HG03520 (cell line): ENCODE measurements around the gene CAPN15.

Experiments used
- ATAC-seq: cut with Tn5 transposase; IDR thresholded peaks from one replicate; pipeline ENCODE4 v1.9.1; 2021; ENCODE audit warnings: mild to moderate bottlenecking, moderate library complexity; ENCODE audit not compliant: unreplicated experiment

CAPN15 gene

GRCh38 chr16:540645-541340 lies 13.3 kb downstream of the CAPN15 start:
- no peak for ATAC-seq

DNA sequence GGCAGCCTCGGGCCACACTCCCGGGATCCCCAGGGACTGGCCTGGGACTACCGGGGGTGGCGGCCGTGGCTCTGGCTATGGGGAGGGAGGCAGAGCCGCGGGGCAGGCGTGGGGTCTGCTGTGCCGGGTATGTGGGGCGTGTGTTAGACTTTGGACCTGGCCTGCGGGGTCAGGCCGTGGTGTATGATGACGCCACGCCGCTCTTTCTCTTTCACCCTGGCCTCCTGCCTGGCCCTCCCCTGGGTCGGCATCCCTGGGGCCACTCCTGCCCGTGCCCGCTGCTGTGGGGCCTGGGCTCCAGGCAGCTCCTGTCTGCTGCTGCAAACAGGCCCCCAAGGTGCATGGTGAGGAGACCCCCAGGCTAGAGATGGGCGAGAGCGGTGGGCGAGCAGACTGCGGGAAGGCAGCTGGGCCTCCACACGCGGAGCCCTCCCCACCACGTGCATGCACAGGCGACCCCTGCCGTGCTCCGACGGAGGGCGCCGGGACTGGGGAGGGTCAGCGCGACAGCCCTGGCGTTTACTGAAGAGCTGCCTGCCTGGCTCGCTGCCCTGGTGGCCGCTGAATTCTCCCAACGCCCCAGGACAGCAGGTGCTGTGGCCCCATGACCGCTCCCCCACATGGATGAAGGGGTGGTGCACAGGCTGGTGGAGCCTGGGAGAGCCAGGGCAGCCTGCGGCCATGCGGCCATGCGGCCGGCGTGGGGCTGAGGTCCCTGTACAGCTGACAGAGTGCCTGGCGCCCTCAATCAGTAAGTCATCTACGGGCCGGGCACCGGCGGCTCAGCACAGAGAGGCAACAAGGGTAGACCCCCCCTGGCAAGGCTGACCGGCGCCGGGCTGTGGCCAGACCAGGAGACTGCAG lies 16.0 kb downstream of the CAPN15 start:
- ATAC-seq, result no peak

GRCh38 chr16:544517-544916 lies 17.0 kb downstream of the CAPN15 start:
- ATAC-seq, result no peak

DNA sequence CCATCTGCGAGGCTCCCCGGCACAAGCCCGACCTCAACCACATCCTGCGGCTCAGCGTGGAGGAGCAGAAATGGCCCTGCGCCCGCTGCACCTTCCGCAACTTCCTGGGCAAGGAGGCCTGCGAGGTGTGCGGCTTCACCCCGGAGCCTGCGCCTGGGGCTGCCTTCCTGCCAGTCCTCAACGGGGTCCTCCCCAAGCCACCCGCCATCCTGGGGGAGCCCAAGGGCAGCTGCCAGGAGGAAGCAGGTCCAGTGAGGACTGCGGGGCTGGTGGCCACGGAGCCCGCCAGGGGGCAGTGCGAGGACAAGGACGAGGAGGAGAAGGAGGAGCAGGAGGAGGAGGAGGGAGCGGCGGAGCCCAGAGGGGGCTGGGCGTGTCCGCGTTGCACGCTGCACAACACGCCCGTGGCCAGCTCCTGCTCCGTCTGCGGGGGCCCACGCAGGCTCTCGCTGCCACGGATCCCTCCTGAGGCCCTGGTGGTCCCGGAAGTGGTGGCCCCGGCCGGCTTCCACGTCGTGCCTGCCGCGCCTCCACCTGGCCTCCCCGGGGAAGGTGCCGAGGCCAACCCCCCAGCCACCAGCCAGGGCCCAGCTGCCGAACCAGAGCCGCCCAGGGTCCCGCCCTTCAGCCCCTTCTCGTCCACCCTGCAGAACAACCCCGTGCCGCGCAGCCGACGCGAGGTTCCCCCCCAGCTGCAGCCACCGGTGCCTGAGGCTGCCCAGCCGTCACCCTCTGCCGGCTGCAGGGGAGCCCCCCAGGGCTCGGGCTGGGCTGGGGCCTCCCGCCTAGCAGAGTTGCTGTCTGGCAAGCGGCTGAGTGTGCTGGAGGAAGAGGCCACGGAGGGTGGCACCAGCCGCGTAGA lies 19.6 kb downstream of the CAPN15 start:
- ATAC-seq, result no peak

- ATAC-seq, result no peak
Observed at GRCh38 chr16:548586-548985, 21.1 kb downstream of the CAPN15 start.

- no peak for ATAC-seq
Observed at GRCh38 chr16:549544-550263, 22.2 kb downstream of the CAPN15 start.

- ATAC-seq, result no peak
Observed at GRCh38 chr16:551210-551609, 23.7 kb downstream of the CAPN15 start.

- ATAC-seq, result no peak
Observed at GRCh38 chr16:552171-552570, 24.7 kb downstream of the CAPN15 start.

DNA sequence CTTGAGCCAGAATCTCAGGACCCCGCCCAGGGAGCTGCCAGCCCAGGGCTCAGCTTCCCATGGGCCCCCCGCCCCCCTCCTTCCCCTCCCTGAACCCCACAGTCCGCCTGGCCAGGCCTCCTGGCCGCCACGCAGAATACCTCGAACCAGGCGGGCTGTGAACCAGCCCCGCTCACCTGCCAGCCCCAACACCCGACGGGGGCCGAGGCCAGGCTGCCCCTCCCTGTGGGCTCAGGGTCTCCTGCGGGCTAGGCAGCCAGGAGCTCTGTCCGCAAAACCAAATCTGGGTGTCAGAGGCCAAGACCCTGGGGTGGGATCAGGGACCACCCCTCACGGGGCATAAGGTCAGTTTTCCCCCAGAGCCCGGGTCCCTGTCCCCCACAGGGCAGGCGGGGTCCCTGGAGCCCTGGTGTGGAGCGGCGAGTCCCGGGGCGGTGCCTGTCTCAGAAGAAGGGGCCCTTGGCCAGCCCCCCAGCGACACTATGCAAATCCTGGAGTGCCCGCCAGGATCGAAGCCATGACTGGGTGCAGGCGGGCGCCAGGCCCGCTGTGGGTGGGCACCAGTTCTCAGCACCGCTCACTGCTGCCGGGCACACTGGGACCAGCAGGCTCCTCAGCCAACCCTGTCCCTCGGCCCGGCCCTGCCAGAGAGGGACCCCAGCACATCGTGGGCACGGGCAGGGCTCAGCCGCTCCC lies 26.2 kb downstream of the CAPN15 start:
- ATAC-seq, result no peak

GRCh38 chr16:554297-554621 lies 26.7 kb downstream of the CAPN15 start:
- ATAC-seq, result no peak

DNA sequence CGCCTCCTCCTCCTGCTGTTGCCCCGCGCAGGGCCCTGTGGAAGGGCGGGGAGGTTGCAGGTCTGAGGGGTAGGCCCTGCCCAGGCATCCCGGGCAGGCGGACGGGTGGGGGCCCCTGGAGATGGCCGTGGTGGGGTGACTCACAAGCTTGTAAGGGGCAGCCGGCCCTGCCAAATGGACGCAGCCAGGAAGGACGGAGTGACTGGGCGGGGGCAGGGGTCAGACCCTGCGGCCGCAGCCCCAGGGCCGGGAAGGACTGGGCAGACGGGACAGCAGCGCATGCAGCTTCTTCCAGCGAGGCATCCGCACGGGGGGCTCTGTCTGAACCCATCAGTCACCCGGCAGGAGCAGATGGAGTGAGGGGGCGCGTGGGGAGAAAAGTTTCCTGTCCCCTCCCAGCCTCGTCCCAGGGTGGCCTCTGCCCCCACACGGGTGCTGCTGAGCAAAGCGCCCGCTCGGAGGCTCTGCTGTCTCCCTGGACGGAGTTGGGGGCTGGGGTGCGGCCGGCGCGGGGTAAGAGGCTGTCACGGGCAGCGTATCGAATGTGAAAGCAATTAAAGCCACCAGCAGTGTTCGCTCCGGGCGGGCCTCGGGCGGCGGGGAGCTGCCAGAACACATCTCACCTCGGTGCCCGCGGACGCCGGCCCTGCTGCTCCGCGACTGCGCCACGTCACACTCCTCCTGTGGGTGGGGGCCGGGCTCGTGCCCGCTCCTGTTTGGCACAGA lies 27.3 kb downstream of the CAPN15 start:
- ATAC-seq, result no peak

- ATAC-seq, result no peak
Observed at GRCh38 chr16:555528-556473, 28.3 kb downstream of the CAPN15 start.

DNA sequence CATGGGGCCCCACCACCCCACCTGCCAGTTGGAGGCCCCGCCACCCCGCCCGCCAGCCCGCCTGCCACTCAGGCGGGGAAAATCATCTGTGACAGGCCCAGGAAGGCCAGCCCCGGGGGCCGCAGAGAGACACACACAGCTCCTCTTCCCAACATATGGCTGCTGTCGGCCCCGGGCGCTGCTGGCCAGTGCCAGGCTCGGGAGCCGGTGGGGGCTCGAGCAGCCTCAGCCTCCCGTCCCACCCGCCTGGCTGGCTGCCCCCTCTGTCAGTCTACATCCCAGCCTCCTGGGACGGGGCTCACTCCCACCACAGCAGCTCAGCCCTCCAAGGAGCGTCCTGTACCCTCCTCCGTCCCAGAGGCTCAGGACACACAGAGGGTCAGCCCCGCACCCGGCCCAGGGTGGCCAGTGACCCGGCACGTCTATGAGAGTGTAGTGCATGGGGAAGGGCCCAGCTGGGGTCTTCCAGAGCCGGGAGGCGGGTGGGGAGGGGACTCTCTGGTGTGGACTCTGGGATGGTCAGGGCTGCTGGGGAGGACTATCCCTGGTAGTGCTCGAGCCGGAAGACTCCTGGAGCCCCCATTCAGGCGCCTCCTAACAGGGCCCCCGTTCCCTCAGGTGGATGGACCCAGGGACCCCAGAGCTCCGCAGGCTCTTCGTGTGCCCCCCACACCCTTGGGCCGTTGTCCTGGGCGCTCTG lies 29.1 kb downstream of the CAPN15 start:
- no peak for ATAC-seq

DNA sequence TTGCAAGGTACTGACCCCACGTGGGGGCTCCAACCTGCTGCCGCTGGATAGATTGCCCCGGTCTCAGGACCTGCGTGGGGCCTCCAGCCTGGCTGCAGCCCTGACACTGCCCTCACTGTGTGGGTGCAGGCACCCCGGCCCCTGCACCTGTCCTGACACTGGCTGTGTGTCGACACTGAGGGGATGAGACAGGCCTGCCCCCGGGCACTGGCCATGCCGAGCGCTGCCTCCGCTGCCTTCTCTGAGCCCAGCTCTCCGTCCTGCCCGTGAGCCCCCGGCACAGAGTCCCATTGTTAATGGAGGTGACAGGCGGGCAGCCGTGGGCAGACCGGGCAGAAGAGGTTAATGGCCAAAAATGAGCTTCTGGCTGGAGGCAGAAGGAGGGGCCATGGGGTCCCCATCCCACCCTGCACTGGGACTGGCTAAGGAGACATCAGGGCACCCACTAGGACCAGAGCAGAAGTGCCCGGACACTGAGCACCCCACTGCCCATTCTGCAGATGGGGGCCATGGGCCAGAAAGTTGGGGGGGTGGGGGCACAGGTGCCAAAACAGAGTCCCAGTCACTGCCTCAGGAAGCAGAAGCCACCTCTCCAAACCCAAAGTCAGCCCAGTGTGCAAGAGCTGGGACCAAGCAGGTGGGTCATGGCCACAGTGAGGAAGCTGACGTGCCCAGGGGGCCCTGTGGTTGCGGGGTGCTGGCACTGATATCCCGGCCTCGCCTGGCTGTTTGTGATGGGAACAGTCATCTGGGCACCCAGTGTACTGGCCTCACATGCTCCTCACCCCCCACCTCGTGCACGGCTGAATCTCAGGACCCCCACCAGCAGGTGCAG lies 30.2 kb downstream of the CAPN15 start:
- no peak for ATAC-seq

- no peak for ATAC-seq
Observed at GRCh38 chr16:558298-559020, 30.9 kb downstream of the CAPN15 start.

- no peak for ATAC-seq
Observed at GRCh38 chr16:559021-559380, 31.5 kb downstream of the CAPN15 start.
